Transverse colon (tissue), 4 donors: ENCODE data around the gene ALDH8A1.

Experiments
- CTCF ChIP-seq, 5 experiments: fragments of 200-600 bp in 3 of 5; fragments of 450-650 bp in 2 of 5; sonication (generic) in 3 of 5; IDR thresholded peaks; 1 replicate in 2 of 5; 2 replicates in 3 of 5; pipeline ENCODE4 v1.5.1; 2016 to 2017; ENCODE audit warnings: antibody characterized with exemption in 5 of 5, inconsistent platforms in 3 of 5, mild to moderate bottlenecking in 2 of 5, moderate library complexity in 1 of 5
- EP300 ChIP-seq: sonication (generic); formaldehyde crosslinking; IDR thresholded peaks from one replicate; pipeline ENCODE4 v1.6.1; 2017; ENCODE audit warnings: antibody characterized with exemption, low read depth
- POLR2A ChIP-seq: fragments of 450-650 bp; IDR thresholded peaks from one replicate; pipeline ENCODE4 v1.6.1; 2016; ENCODE audit warnings: antibody characterized with exemption, mild to moderate bottlenecking, moderate library complexity
- POLR2AphosphoS5 ChIP-seq, 3 donors: sonication (generic); formaldehyde crosslinking; IDR thresholded peaks; one replicate each; pipeline ENCODE4 v1.6.1; 2016; ENCODE audit warnings: antibody characterized with exemption in 3 of 3

- TF ChIP-seq CTCF (IDR thresholded peaks at IDR 0.05): no peak
- TF ChIP-seq POLR2A: no peak
- no peak for TF ChIP-seq POLR2AphosphoS5 (IDR thresholded peaks at IDR 0.05)
- TF ChIP-seq EP300: no peak
These were observed at the start of gene ALDH8A1 for GRCh38 chr6:134949927-134950326.
